IMR-90 (cell line): ENCODE results near the gene RBBP4.

Experiments
- CHD1 ChIP-seq: IDR thresholded peaks from 2 replicates; pipeline ENCODE4 v1.6.1; 2012; ENCODE audit warnings: low read depth, low read length, improper control_type of control experiment
- CTCF ChIP-seq: conservative IDR thresholded peaks from 2 replicates; pipeline ENCODE4 v1.5.1; 2012; ENCODE audit warnings: mild to moderate bottlenecking, low read depth, low read length, improper control_type of control experiment
- POLR2A ChIP-seq: IDR thresholded peaks from 2 replicates; pipeline ENCODE4 v1.6.1; 2012; ENCODE audit warnings: mild to moderate bottlenecking, low read depth, low read length
- RAD21 ChIP-seq: IDR thresholded peaks from 2 replicates; pipeline ENCODE4 v1.6.1; 2012; ENCODE audit warnings: low read length, improper control_type of control experiment
- RFX5 ChIP-seq: IDR thresholded peaks from 2 replicates; pipeline ENCODE4 v1.8.0; 2012; ENCODE audit warnings: low read depth, mild to moderate bottlenecking, low read length, moderate library complexity
- USF2 ChIP-seq: fragments of 150-350 bp; IDR thresholded peaks from 2 replicates; pipeline ENCODE4 v1.6.1; 2017; ENCODE audit warnings: mild to moderate bottlenecking, antibody characterized with exemption, low read length, low read depth

GRCh38 chr1:32639489-32640075, 11.4 kb upstream of the RBBP4 start:
- TF ChIP-seq CTCF (no peak), POLR2A (no peak), RAD21 (no peak), RFX5 (no peak), USF2 (no peak), CHD1 (no peak)
